ENCODE results near the gene PTPRK. TPM values are rescaled to one million over a fixed set of nuclear protein-coding genes. Genes with fewer than 3 reads are reported as not detected.
A peak's percentile ranks its signal among the peaks of the same experiment; 100 is the strongest.

The PTPRK gene
- total RNA-seq, 1 donor from 2014 or later: 13.0 TPM

GRCh38 chr6:128380891-128381290 is 139.5 kb downstream of the PTPRK start:
- ATAC-seq: no peak

GRCh38 chr6:128379577-128379976 is 140.8 kb downstream of the PTPRK start:
- no peak for ATAC-seq

GRCh38 chr6:128376952-128377503 is 143.4 kb downstream of the PTPRK start:
- ATAC-seq: no peak

DNA sequence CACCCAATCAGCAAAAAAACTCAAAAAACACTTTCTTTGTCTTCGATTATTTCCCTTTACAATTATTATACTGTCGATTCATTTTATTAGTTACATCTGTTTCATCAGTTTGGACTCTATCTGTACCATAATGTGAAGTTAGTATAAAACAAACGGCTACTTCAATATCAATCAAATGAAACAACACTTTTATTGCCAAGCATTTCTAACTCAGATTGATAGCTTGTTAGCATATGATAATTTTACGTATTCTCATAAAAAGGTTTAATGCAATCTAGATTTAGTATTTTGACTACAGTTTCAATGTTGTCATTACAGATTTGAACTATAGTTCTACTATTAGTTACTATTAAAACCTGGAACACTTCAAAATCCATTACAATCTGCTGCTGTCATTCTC is 149.3 kb downstream of the PTPRK start:
- no peak for ATAC-seq

- ATAC-seq: no peak
Observed at GRCh38 chr6:128370072-128370471, 150.3 kb downstream of the PTPRK start.

DNA sequence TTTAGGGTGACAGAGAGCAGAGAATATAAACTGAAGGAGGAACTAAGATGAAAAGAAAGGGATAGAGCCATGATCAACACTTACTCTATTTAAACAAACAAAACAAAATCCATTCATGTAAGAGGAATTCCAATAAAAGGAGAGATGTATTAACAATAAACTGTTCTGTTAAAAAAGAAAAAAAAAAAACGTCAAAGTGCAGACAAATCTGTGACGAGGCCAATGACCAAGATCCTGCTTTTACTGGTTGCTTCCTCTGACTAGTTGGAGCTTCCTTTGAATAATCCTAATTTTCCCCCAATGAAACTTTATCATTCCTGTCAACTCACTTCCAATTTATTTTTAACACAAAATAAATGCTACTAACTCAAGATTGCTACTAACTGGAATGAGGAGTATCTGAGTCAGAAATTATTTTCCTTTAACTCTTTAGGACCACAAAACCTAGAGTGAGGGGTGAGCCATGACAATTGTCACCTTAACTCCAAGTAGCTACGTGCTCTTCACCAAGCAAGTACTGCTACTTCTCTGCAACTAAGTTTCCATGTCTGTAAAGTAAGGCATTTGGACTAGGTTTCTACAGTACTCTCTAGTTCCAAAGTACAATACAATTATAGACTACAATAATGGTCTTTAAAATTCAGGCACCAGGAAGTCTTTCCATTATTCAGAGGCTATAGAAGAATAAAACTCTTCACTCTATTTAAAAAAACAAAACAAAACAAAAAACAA is 152.0 kb downstream of the PTPRK start:
- ATAC-seq: no peak

- ATAC-seq: no peak
Observed at GRCh38 chr6:128367437-128367836, 153.0 kb downstream of the PTPRK start.

GRCh38 chr6:128365520-128366160 is 154.8 kb downstream of the PTPRK start:
- ATAC-seq: no peak

- no peak for ATAC-seq
Observed at GRCh38 chr6:128364766-128365519, 155.5 kb downstream of the PTPRK start.

GRCh38 chr6:128363020-128363813 is 157.2 kb downstream of the PTPRK start:
- ATAC-seq: no peak

DNA sequence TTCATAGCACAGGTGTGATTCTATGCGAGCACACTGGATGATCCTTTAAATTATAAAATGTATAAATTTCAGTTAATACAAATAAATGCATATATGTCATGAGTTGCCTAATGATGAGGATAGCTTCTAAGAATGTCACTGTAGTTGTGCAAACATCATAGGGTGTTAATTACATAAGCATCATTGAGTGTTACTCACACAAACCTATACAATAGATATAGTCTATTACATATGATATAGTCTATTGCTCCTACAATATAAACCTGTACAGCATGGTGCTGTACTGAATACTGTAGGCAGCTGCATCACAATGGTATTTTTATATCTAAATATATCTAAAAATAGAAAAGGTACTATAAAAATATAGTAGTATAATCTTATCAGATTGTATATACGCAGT is 159.0 kb downstream of the PTPRK start:
- ATAC-seq: no peak

GRCh38 chr6:128358244-128358776 is 162.1 kb downstream of the PTPRK start:
- ATAC-seq: no peak

DNA sequence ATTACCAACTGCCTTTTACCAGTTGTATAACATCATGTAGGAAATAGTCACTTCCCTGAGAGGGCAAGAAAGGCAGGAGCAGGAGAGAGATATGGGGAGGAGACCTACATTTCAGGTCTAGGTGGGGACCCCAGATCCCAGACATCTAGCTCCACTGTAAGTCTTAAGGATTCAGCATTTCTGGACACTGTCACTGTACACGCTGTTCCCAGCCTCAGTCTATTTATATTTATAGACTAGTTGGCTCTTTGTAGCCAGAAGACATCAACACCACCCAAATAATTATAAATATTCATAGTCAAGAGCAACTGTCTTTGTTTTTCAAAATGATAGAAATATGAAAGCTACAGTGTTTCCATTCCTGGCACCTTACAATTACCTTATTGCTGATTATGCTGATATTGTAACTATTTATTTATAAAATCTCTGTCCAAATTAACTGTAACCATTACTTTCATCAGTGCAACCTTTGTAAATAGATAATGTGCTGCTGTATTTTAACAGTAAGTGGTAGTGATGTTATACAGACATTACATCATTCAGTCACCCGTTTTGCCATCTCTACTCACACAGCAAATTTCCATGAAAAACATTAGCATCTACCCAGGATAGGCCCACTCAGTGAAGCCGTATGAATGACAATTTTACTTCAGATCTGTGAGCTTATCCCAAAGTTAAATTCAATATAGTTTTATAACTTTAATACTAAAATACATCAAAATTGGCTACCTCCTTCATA is 162.8 kb downstream of the PTPRK start:
- no peak for ATAC-seq

DNA sequence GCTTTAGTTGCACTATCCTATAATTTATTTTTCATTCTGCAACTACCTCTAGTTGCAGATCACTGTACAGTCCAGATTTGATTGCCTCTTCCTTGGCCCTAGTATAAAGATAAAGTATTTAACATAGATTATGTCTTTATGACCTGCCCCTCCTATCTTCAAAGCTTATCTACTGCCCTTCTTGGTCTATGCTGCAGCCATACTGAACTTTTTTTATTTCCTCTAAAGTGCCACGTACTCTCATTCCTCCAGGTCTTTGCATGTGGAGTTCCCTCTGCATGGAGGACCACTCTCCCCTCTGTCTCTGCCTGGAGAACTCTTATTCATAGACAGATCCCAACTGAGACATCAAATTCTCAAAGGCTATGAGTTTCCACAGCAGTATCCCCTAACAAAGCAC is 168.0 kb downstream of the PTPRK start:
- ATAC-seq: no peak

DNA sequence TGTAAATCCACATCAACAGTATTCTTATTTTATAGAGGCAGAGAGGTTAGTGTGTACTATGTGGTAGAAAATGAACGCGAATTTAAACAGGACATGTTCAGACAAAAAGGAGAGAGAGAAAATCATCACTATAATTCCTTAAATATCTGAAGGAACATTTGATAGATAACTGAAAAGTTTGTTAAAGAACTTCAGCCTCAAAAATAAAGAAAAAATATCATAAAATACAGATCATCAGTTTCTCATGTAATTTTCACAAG is 169.2 kb downstream of the PTPRK start:
- ATAC-seq: no peak

DNA sequence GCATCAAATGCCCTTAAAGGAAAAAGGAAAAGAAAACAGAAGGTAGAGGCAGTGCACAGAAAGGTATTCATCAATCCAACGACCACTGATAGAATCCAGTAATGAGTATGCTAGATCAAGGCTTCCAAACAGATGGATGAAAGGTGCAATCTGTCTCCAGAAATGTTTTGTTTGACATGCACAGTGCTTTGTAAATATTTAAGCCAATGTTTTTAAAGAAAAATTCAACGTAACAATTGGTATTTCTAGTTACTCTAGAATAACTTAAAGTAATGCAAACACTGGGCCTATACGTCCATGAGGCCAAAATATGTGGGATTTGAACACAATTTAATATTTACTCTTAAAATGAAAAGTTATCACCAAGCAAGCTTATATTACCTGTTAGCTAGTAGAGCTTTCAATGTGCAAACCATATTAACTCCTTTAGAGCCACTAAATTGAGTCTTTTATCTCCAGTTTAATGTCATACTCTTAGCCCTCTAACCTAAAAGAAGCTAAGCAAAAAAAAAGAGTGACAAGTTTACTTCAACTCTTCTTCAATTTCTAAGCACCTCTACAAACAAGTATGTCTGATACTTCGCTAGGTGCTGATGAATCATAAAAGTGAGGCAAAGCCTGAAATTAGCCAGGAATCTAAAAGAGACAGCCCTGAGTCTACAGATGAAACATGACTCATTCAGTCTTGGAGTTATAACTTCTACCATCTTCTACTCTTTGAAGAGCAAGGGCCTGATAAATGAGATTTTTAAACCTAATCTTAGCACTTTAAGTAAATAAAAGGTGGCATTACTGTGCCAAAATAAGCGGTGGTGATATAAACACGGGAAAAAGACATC is 169.8 kb downstream of the PTPRK start:
- peak; percentile 82 for ATAC-seq

DNA sequence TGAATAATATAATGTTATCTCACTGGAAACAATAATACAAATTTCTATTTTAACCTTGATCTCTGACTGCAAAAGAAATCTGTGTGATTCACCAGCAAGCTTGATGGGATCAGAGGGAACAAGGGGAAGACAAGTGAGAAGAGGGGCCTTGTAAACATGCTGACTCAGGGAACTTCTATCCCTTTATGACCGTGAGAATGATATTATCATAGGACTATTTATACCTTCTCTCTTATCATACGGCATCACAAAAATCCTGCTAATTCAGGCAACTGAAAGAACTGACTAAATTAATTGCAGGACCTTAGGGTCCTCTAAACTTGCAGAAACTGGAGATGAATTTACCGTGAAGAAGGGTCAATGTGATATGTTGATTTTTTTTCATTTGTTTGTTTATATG is 173.3 kb downstream of the PTPRK start:
- no peak for ATAC-seq

GRCh38 chr6:128346569-128346968 is 173.8 kb downstream of the PTPRK start:
- no peak for ATAC-seq

GRCh38 chr6:128345278-128345677 is 175.1 kb downstream of the PTPRK start:
- no peak for ATAC-seq

DNA sequence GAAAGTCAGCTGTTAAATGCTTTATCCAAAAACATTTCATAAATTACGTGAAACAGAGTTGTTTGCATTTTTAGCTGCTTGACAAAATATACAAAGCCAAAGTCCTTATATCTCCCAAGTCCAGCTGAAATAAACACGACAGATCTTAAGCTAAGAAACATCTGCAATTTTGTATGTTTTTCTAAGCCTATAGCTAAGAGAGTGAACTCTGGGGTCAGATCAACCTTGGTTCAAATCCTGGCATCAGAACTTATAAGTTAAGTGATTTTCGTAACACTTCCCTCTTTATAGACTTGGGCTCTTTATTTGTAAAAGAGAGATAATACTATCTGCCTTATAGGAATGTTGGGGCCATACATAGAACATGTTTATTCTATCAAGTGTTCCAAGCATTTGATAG is 176.7 kb downstream of the PTPRK start:
- no peak for ATAC-seq
